Measurements from ENCODE around the gene STRN3. TPM values are rescaled to one million over a fixed set of nuclear protein-coding genes. Genes with fewer than 3 reads are reported as not detected.
"Not testable (repeated sequence)": the region's sequence is repeated elsewhere in the genome, so short reads cannot be mapped to it uniquely, and the experiment has no call there.

The STRN3 gene
- total and polyA plus RNA-seq, 2 experiments from 2014 or later: 25.6 to 44.2 TPM

DNA sequence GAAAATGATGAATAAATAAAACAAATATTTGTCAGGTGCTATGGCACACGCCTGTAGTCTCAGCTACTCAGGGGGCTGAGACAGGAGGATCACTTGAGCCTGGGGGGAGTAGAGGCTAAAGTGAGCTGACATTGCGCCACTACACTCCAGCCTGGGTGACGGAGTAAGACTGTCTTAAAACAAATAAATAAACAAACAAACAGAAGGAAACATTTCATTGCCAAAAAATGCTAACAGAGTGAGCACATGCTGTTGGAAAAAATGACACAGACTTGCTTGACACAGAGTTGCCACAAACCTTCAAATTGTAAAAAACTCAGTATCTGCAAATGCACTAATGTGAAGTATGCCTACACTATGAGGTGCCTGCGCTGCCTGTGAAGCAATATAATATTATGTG lies 51.6 kb downstream of the STRN3 start:
- peak; percentile 68 for DNase-seq
- TF ChIP-seq EZH2 (IDR thresholded peaks at IDR 0.05; ENCODE audit: insufficient read depth, poor library complexity, severe bottlenecking): no peak
- no peak for TF ChIP-seq EZH2phosphoT487 (IDR thresholded peaks at IDR 0.05; ENCODE audit: insufficient read depth, low read depth)
- H3K4me3 ChIP-seq: no peak overlapping the region
- H3K27ac ChIP-seq: no peak overlapping the region
- H4K20me1 ChIP-seq (ENCODE audit: insufficient read depth): peaks cover 44% of the 10 kb centered on the region; the same call in 1 of the 2 replicates
- H3K4me1 ChIP-seq (ENCODE audit: insufficient read depth): peaks cover 17% of the 10 kb centered on the region; the same call in 1 of the 2 replicates
- no peaks in the 10 kb centered on the region for H3K36me3 ChIP-seq (ENCODE audit: low read depth)
- no peaks in the 10 kb centered on the region for H3K9me3 ChIP-seq (ENCODE audit: low read depth)
- no peaks in the 10 kb centered on the region for H3K27me3 ChIP-seq (replicated peaks; ENCODE audit: insufficient read depth)
- in situ Hi-C loops (cut with MboI): loop anchor here (25.0 kb wide), 1 partner anchor 363 kb away; no protein-coding TSS in a partner anchor
- no peak overlapping the region for H2AFZ ChIP-seq
- peaks cover 100% of the 10 kb centered on the region for H3K79me2 ChIP-seq (ENCODE audit: insufficient read depth)
- no peak overlapping the region for H3K9ac ChIP-seq
- 74 to 77% methylated on average over 4 of the region's 4 CpGs for WGBS, 2 experiments (ENCODE audit: low coverage in 1 of 2, low lambda C conversion rate in 2 of 2, missing lambda C conversion rate in 2 of 2)
- H3K9me2 ChIP-seq (ENCODE audit: insufficient read depth): no peaks in the 10 kb centered on the region
- H3K4me2 ChIP-seq (ENCODE audit: unreplicated experiment): no peak overlapping the region
- H3F3A ChIP-seq (ENCODE audit: insufficient read depth): peaks cover 4% of the 10 kb centered on the region; the same call in 1 of the 2 replicates

- peaks cover 17% of the 10 kb centered on the region; the same call in 1 of the 2 replicates for H3K4me1 ChIP-seq (ENCODE audit: insufficient read depth)
- H3K36me3 ChIP-seq (ENCODE audit: low read depth): no peaks in the 10 kb centered on the region
- H4K20me1 ChIP-seq (ENCODE audit: insufficient read depth): peaks cover 43% of the 10 kb centered on the region; the same call in 1 of the 2 replicates
- 90 to 91% methylated on average over 7 of the region's 7 CpGs for WGBS, 2 experiments (ENCODE audit: low coverage in 1 of 2, low lambda C conversion rate in 2 of 2, missing lambda C conversion rate in 2 of 2)
- in situ Hi-C loops (cut with MboI): no loop called here
- H3F3A ChIP-seq (ENCODE audit: insufficient read depth): peaks cover 2% of the 10 kb centered on the region; the same call in 1 of the 2 replicates
- H3K9me2 ChIP-seq (ENCODE audit: insufficient read depth): no peaks in the 10 kb centered on the region
- no peak overlapping the region for H3K4me3 ChIP-seq
- no peak overlapping the region for H3K9ac ChIP-seq
- H3K4me2 ChIP-seq (ENCODE audit: unreplicated experiment): no peak overlapping the region
- DNase-seq: no peak
- H3K79me2 ChIP-seq (ENCODE audit: insufficient read depth): peaks cover 100% of the 10 kb centered on the region
- H3K27ac ChIP-seq: no peak overlapping the region
- H3K9me3 ChIP-seq (ENCODE audit: low read depth): no peaks in the 10 kb centered on the region
- H3K27me3 ChIP-seq (replicated peaks; ENCODE audit: insufficient read depth): no peaks in the 10 kb centered on the region
- no peak for TF ChIP-seq EZH2 (IDR thresholded peaks at IDR 0.05; ENCODE audit: insufficient read depth, poor library complexity, severe bottlenecking)
- no peak for TF ChIP-seq EZH2phosphoT487 (IDR thresholded peaks at IDR 0.05; ENCODE audit: insufficient read depth, low read depth)
- H2AFZ ChIP-seq: no peak overlapping the region
Measured at GRCh38 chr14:30972882-30973582, 53.1 kb downstream of the STRN3 start.

DNA sequence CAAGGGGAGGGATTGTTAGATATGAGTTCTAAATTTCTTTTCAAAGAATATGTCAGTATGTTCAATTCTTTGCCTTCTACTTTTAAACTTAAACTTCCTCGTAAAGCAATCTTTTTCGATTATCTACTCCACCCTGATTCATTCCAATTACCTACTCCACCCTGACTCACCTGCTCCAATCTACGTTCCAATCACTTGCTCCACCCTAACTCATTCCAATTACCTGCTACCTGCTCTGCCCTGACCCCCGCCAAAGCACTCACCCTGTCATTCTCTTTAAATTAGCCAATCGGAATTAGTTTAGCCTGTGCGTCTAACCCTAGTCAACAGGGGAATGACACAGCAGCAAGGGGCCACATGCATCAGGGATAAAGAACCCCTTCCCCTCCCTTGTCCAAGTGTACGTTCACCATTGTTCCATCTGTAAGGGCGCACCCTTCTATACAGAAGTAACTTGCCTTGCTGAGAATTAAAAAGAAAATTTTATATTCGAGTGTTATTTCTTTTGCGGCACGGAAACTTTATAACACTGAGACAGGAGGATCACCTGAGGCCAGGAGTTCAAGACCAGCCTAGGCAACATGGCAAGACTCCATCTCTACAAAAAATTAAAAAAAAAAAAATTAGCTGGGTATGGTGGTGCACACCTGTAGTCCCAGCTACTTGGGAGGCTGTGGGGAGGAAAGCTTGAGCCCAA lies 54.0 kb downstream of the STRN3 start:
- H2AFZ ChIP-seq; H3F3A ChIP-seq (ENCODE audit: insufficient read depth); H3K27ac ChIP-seq; H3K9ac ChIP-seq; in situ Hi-C loops (cut with MboI); H3K4me2 ChIP-seq (ENCODE audit: unreplicated experiment); H3K4me3 ChIP-seq; H3K9me3 ChIP-seq (ENCODE audit: low read depth); H3K9me2 ChIP-seq (ENCODE audit: insufficient read depth); H3K27me3 ChIP-seq (replicated peaks; ENCODE audit: insufficient read depth); H3K36me3 ChIP-seq (ENCODE audit: low read depth); DNase-seq: not testable (repeated sequence)
- peaks cover 43% of the 10 kb centered on the region; the same call in 1 of the 2 replicates for H4K20me1 ChIP-seq (ENCODE audit: insufficient read depth)
- 98% methylated on average over 11 of the region's 11 CpGs for WGBS, 2 experiments (ENCODE audit: low coverage in 1 of 2, low lambda C conversion rate in 2 of 2, missing lambda C conversion rate in 2 of 2)
- peaks cover 17% of the 10 kb centered on the region; the same call in 1 of the 2 replicates for H3K4me1 ChIP-seq (ENCODE audit: insufficient read depth)
- H3K79me2 ChIP-seq (ENCODE audit: insufficient read depth): peaks cover 100% of the 10 kb centered on the region

- no peaks in the 10 kb centered on the region for H3K9me3 ChIP-seq (ENCODE audit: low read depth)
- no peak for DNase-seq
- H3K27me3 ChIP-seq (replicated peaks; ENCODE audit: insufficient read depth): no peaks in the 10 kb centered on the region
- no peaks in the 10 kb centered on the region for H3K9me2 ChIP-seq (ENCODE audit: insufficient read depth)
- H3K36me3 ChIP-seq (ENCODE audit: low read depth): no peaks in the 10 kb centered on the region
- H3K4me3 ChIP-seq: no peak overlapping the region
- H3K9ac ChIP-seq: no peak overlapping the region
- H3K4me1 ChIP-seq (ENCODE audit: insufficient read depth): peaks cover 17% of the 10 kb centered on the region; the same call in 1 of the 2 replicates
- no peak overlapping the region for H3K27ac ChIP-seq
- no peak for TF ChIP-seq EZH2phosphoT487 (IDR thresholded peaks at IDR 0.05; ENCODE audit: insufficient read depth, low read depth)
- no peak for TF ChIP-seq EZH2 (IDR thresholded peaks at IDR 0.05; ENCODE audit: insufficient read depth, poor library complexity, severe bottlenecking)
- H2AFZ ChIP-seq: no peak overlapping the region
- peaks cover 42% of the 10 kb centered on the region; the same call in 1 of the 2 replicates for H4K20me1 ChIP-seq (ENCODE audit: insufficient read depth)
- in situ Hi-C loops (cut with MboI): no loop called here
- WGBS, 2 experiments (ENCODE audit: low coverage in 1 of 2, low lambda C conversion rate in 2 of 2, missing lambda C conversion rate in 2 of 2): 95 to 97% methylated on average over 5 of the region's 5 CpGs
- no peak overlapping the region for H3K4me2 ChIP-seq (ENCODE audit: unreplicated experiment)
- peaks cover 100% of the 10 kb centered on the region for H3K79me2 ChIP-seq (ENCODE audit: insufficient read depth)
- no peaks in the 10 kb centered on the region for H3F3A ChIP-seq (ENCODE audit: insufficient read depth)
Measured at GRCh38 chr14:30971586-30971985, 54.6 kb downstream of the STRN3 start.

- H3K9ac ChIP-seq; H3F3A ChIP-seq (ENCODE audit: insufficient read depth); H3K9me3 ChIP-seq (ENCODE audit: low read depth); H2AFZ ChIP-seq; H3K36me3 ChIP-seq (ENCODE audit: low read depth); H3K4me3 ChIP-seq; H3K27me3 ChIP-seq (replicated peaks; ENCODE audit: insufficient read depth); H3K27ac ChIP-seq; H3K4me2 ChIP-seq (ENCODE audit: unreplicated experiment); in situ Hi-C loops (cut with MboI); H3K9me2 ChIP-seq (ENCODE audit: insufficient read depth); DNase-seq: not testable (repeated sequence)
- 84 to 85% methylated on average over 4 of the region's 4 CpGs for WGBS, 2 experiments (ENCODE audit: low coverage in 1 of 2, low lambda C conversion rate in 2 of 2, missing lambda C conversion rate in 2 of 2)
- H3K79me2 ChIP-seq (ENCODE audit: insufficient read depth): peaks cover 100% of the 10 kb centered on the region
- H3K4me1 ChIP-seq (ENCODE audit: insufficient read depth): peaks cover 17% of the 10 kb centered on the region; the same call in 1 of the 2 replicates
- H4K20me1 ChIP-seq (ENCODE audit: insufficient read depth): peaks cover 27% of the 10 kb centered on the region; the same call in 1 of the 2 replicates
Measured at GRCh38 chr14:30969796-30970195, 56.4 kb downstream of the STRN3 start.

DNA sequence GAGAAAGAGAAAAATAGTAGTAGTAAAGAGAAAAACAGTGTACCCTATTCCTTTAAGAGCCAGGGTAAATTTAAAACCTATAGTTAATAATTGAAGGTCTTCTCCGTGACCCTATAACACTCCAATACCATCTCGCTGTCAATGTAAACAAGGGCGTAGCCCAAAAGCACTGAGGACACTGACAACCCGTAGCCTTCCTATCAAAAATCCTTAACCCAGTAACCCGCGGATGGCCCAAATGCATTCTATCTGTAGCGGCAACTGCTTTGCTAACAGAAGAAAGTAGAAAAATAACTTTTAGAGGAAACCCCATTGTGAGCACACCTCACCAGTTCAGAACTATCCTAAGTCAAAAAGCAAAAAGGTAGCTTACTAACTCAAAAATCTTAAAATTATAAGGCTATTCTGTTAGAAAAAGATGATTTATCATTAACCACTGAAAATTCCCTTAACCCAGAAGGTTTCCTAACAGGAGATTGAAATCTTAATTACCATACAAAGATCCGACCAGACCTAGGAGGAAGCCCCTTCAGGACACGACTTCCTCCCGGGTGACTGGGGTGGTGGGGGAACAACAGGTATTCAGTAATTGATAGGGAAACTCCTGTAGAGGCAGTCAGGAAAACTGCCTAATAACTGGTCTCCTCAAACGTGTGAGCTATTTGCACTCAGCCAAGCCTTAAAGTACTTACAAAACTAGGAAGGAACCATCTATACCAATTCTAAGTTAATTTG lies 58.6 kb downstream of the STRN3 start:
- H3K79me2 ChIP-seq (ENCODE audit: insufficient read depth): peaks cover 100% of the 10 kb centered on the region
- H3K36me3 ChIP-seq (ENCODE audit: low read depth); in situ Hi-C loops (cut with MboI); H2AFZ ChIP-seq; H3K9me3 ChIP-seq (ENCODE audit: low read depth); H3K9ac ChIP-seq; H3K4me2 ChIP-seq (ENCODE audit: unreplicated experiment); H3K4me3 ChIP-seq; H4K20me1 ChIP-seq (ENCODE audit: insufficient read depth); DNase-seq; H3K9me2 ChIP-seq (ENCODE audit: insufficient read depth); H3K4me1 ChIP-seq (ENCODE audit: insufficient read depth); H3K27me3 ChIP-seq (replicated peaks; ENCODE audit: insufficient read depth); H3K27ac ChIP-seq; H3F3A ChIP-seq (ENCODE audit: insufficient read depth): not testable (repeated sequence)
- 94% methylated on average over 11 of the region's 11 CpGs for WGBS, 2 experiments (ENCODE audit: low coverage in 1 of 2, low lambda C conversion rate in 2 of 2, missing lambda C conversion rate in 2 of 2)

Measured in GM23248 (cell line).